Upper lobe of right lung (tissue), 1 donor: Measurements from ENCODE around the gene ABHD2. TPM values are rescaled to one million over a fixed set of nuclear protein-coding genes. Genes with fewer than 3 reads are reported as not detected.

Experiments used
- ATAC-seq: fragments of 200-7000 bp; cut with Tn5 transposase; one replicate; pipeline ENCODE4 v1.9.1; 2020; ENCODE audit warnings: mild to moderate bottlenecking, moderate library complexity
- DNase-seq: peaks from one replicate; pipeline ENCODE4 v3.0.0-alpha.2; 2020
- H3K27ac ChIP-seq: fragments of 200-600 bp; one replicate; pipeline ENCODE4 v1.8.0; 2022
- H3K27me3 ChIP-seq: fragments of 200-600 bp; one replicate; pipeline ENCODE4 v1.8.0; 2022; ENCODE audit warnings: mild to moderate bottlenecking
- H3K36me3 ChIP-seq: fragments of 200-600 bp; one replicate; pipeline ENCODE4 v1.8.0; 2022
- H3K4me1 ChIP-seq: fragments of 200-600 bp; one replicate; pipeline ENCODE4 v1.8.0; 2022
- H3K4me3 ChIP-seq: fragments of 200-600 bp; one replicate; pipeline ENCODE4 v1.8.0; 2022; ENCODE audit warnings: mild to moderate bottlenecking
- H3K9me3 ChIP-seq: fragments of 200-600 bp; one replicate; pipeline ENCODE4 v1.8.0; 2022
- intact Hi-C: fragments of 100-400 bp; cut with DNase I; formaldehyde crosslinking; loops from one replicate; pipeline ENCODE4 v1.11.0; 2022
- total RNA-seq: library from RNA; stranded (reverse); fragmentation: NEBNext Ultra II Directional; extraction: Animal tissue kit (Norgen Biotek cat#: 25700); gene quantifications from one replicate; pipeline ENCODE4 v1.2.1, GENCODE V29; 2021
- TF ChIP-seq, protein P1 (sequence below): fragments of 200-600 bp; IDR thresholded peaks from one replicate; pipeline ENCODE4 v1.8.0; 2022; ENCODE audit warnings: antibody characterized with exemption
- donor health status: DM: no; HTN: yes; CAD: no; lungs with severe emphysema.

ABHD2 gene
- total RNA-seq, 1 donor from 2014 or later = 182 TPM

DNA sequence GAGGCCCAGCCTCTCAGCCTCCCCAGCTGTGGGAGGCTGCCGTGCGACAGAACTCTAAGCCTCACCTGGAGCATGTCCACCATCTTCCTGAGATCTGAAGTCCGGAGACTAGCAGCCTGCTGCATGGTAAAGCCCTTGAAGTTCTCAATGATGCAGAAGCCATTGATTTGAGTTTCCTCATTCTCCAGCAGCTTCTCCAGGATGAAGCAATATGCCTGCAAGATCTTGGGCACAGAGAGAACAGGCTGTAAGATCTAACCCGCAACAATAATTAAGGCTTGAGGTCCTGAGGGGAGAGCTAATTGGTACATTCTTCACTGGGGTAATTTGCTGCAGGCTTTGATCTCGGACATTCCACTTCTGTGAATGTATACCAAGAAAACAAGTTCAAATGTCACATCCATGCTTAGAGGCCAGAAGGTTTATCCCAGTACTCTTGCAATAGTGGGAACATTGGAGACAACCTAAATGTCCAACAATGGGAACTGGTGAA lies 123.5 kb downstream of the ABHD2 start:
- DNase-seq (no peak), ATAC-seq (no peak)
- Histone ChIP-seq H3K4me3 (no peak overlapping the region), H3K27me3 (no peaks in the 10 kb centered on the region), H3K9me3 (no peaks in the 10 kb centered on the region), H3K27ac (no peak overlapping the region), H3K36me3 (no peaks in the 10 kb centered on the region), H3K4me1 (no peaks in the 10 kb centered on the region)
- TF ChIP-seq, protein P1, sequence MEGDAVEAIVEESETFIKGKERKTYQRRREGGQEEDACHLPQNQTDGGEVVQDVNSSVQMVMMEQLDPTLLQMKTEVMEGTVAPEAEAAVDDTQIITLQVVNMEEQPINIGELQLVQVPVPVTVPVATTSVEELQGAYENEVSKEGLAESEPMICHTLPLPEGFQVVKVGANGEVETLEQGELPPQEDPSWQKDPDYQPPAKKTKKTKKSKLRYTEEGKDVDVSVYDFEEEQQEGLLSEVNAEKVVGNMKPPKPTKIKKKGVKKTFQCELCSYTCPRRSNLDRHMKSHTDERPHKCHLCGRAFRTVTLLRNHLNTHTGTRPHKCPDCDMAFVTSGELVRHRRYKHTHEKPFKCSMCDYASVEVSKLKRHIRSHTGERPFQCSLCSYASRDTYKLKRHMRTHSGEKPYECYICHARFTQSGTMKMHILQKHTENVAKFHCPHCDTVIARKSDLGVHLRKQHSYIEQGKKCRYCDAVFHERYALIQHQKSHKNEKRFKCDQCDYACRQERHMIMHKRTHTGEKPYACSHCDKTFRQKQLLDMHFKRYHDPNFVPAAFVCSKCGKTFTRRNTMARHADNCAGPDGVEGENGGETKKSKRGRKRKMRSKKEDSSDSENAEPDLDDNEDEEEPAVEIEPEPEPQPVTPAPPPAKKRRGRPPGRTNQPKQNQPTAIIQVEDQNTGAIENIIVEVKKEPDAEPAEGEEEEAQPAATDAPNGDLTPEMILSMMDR = no peak
- intact Hi-C loops = no loop called here

- no peaks in the 10 kb centered on the region for H3K4me1 ChIP-seq
- intact Hi-C loops = no loop called here
- no peak for ATAC-seq
Observed at GRCh38 chr15:89215627-89216026, 127.4 kb downstream of the ABHD2 start.

DNA sequence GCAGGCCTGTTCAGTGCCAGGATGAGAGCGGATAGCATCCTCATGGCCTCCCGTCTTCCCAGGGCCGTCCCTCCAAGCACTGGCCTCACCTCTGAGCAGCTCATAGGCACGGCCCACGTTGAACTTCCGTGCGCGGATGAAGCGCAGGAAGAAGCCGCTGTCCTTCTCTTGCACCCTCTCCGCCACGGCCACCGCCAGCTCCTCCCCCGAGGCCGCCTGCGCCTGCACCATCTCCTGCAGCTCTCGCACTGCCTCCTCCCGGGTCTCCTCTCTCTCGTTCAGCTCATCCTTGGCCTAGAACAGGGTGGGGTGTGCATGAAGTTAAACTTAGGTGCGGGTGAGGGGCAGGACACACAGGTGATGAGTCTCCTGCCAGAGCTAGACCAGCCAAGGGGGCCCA lies 128.8 kb downstream of the ABHD2 start:
- no peak for DNase-seq
- intact Hi-C loops = no loop called here
- peak; percentile 12 for ATAC-seq
- TF ChIP-seq, protein P1 = no peak
- no peaks in the 10 kb centered on the region for H3K4me1 ChIP-seq
- no peaks in the 10 kb centered on the region for H3K27me3 ChIP-seq
- H3K9me3 ChIP-seq = no peaks in the 10 kb centered on the region
- H3K4me3 ChIP-seq = no peak overlapping the region
- no peaks in the 10 kb centered on the region for H3K36me3 ChIP-seq
- H3K27ac ChIP-seq = no peak overlapping the region

More at GRCh38 chr15:89215627-89216026, 127.4 kb downstream of the ABHD2 start:
- H3K27ac ChIP-seq = no peak overlapping the region
- TF ChIP-seq, protein P1 = no peak
- H3K27me3 ChIP-seq = no peaks in the 10 kb centered on the region
- no peaks in the 10 kb centered on the region for H3K9me3 ChIP-seq
- no peak for DNase-seq
- H3K4me3 ChIP-seq = no peak overlapping the region
- no peaks in the 10 kb centered on the region for H3K36me3 ChIP-seq

- intact Hi-C loops = no loop called here
- Histone ChIP-seq H3K4me1 (no peaks in the 10 kb centered on the region), H3K27me3 (no peaks in the 10 kb centered on the region), H3K9me3 (no peaks in the 10 kb centered on the region), H3K27ac (no peak overlapping the region), H3K4me3 (no peak overlapping the region), H3K36me3 (no peaks in the 10 kb centered on the region)
- no peak for DNase-seq
- no peak for ATAC-seq
- TF ChIP-seq, protein P1 = no peak
Observed at GRCh38 chr15:89217686-89218376, 129.6 kb downstream of the ABHD2 start.

GRCh38 chr15:89218531-89218930 lies 130.3 kb downstream of the ABHD2 start:
- no peak for DNase-seq
- Histone ChIP-seq H3K4me3 (no peak overlapping the region), H3K27ac (no peak overlapping the region), H3K4me1 (no peaks in the 10 kb centered on the region), H3K36me3 (no peaks in the 10 kb centered on the region), H3K27me3 (no peaks in the 10 kb centered on the region), H3K9me3 (no peaks in the 10 kb centered on the region)
- TF ChIP-seq, protein P1 = no peak
- no peak for ATAC-seq
- intact Hi-C loops = no loop called here

DNA sequence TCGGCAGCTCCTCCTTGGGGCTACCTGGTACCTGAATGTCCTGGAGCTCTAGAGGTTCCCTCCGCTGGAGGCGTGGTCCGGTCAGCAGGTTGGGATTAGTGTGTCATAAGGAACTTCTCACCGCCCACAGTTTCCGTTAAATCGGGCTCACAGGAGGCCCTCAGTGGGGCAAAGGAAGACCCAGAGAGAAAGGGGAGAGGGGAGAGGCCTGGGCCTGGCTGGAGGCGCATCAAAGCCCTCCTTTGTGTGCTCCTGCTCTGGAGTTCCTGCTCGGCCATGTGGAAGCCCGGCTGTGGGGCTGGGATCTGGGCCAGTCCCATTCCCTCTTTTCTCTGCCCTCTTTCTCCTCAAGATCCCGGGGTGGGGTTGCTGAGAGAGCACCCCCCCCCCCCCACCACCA lies 133.3 kb downstream of the ABHD2 start, which contains the start of gene RLBP1:
RLBP1 (minus strand) TSS at position 37 of the 400 bp plus-strand sequence. CDS start 2,604 bp downstream, outside the sequence.
- ATAC-seq = no peak
- Histone ChIP-seq H3K27me3 (no peaks in the 10 kb centered on the region), H3K27ac (no peak within 1 kb of the TSS), H3K4me1 (no peaks in the 10 kb centered on the region), H3K9me3 (no peaks in the 10 kb centered on the region), H3K4me3 (no peak within 1 kb of the TSS), H3K36me3 (no peaks in the 10 kb centered on the region)
- DNase-seq = no peak
- TF ChIP-seq, protein P1 = no peak
- intact Hi-C loops = no loop called here
